ENCODE measurements around the gene TEAD1.
"Not testable (repeated sequence)": the region's sequence is repeated elsewhere in the genome, so short reads cannot be mapped to it uniquely, and the experiment has no call there.

TEAD1 gene

GRCh38 chr11:12871241-12871640 is 197.0 kb downstream of the TEAD1 start:
- DNase-seq: no peak

- no peak for DNase-seq
Observed at GRCh38 chr11:12871788-12872321, 197.6 kb downstream of the TEAD1 start.

- DNase-seq: no peak
Observed at GRCh38 chr11:12876340-12876739, 202.1 kb downstream of the TEAD1 start.

- no peak for DNase-seq
Observed at GRCh38 chr11:12876988-12877387, 202.8 kb downstream of the TEAD1 start.

GRCh38 chr11:12877508-12877907 is 203.3 kb downstream of the TEAD1 start:
- DNase-seq: not testable (repeated sequence)

GRCh38 chr11:12880327-12880726 is 206.1 kb downstream of the TEAD1 start:
- DNase-seq: no peak

GRCh38 chr11:12882670-12883069 is 208.4 kb downstream of the TEAD1 start:
- no peak for DNase-seq

- no peak for DNase-seq
Observed at GRCh38 chr11:12884751-12885318, 210.6 kb downstream of the TEAD1 start.

GRCh38 chr11:12885717-12886239 is 211.6 kb downstream of the TEAD1 start:
- DNase-seq: no peak

GRCh38 chr11:12886508-12886907 is 212.3 kb downstream of the TEAD1 start:
- DNase-seq: no peak

GRCh38 chr11:12888525-12889158 is 214.4 kb downstream of the TEAD1 start:
- DNase-seq: peak; percentile 91

GRCh38 chr11:12889243-12889642 is 215.0 kb downstream of the TEAD1 start:
- no peak for DNase-seq

GRCh38 chr11:12890476-12890875 is 216.3 kb downstream of the TEAD1 start:
- DNase-seq: no peak

- peak; percentile 42 for DNase-seq
Observed at GRCh38 chr11:12893787-12894672, 219.8 kb downstream of the TEAD1 start.

GRCh38 chr11:12897390-12897789 is 223.2 kb downstream of the TEAD1 start:
- DNase-seq: no peak

- no peak for DNase-seq
Observed at GRCh38 chr11:12897867-12898266, 223.6 kb downstream of the TEAD1 start.

- DNase-seq: no peak
Observed at GRCh38 chr11:12900496-12900895, 226.3 kb downstream of the TEAD1 start.

GRCh38 chr11:12901272-12901671 is 227.1 kb downstream of the TEAD1 start:
- DNase-seq: no peak

- no peak for DNase-seq
Observed at GRCh38 chr11:12901874-12902481, 227.8 kb downstream of the TEAD1 start.

GRCh38 chr11:12902791-12903486 is 228.7 kb downstream of the TEAD1 start:
- DNase-seq: no peak

GRCh38 chr11:12905435-12905834 is 231.2 kb downstream of the TEAD1 start:
- DNase-seq: no peak

GRCh38 chr11:12906501-12906900 is 232.3 kb downstream of the TEAD1 start:
- DNase-seq: no peak
